Body of pancreas (tissue), 4 donors: Measurements from ENCODE around the gene KRTAP10-4. TPM values are rescaled to one million over a fixed set of nuclear protein-coding genes. Genes with fewer than 3 reads are reported as not detected.
"Not testable (repeated sequence)": the region's sequence is repeated elsewhere in the genome, so short reads cannot be mapped to it uniquely, and the experiment has no call there.

ENCODE experiments used
- ATAC-seq: fragments of 150-250 bp; one replicate; pipeline ENCODE4 v1.9.1; 2016
- DNase-seq, 4 donors: peaks; one replicate each; pipeline ENCODE4 v3.0.0-alpha.2; 2019
- H3K27ac ChIP-seq, 4 donors: fragments of 200-600 bp; sonication (generic); 1 replicate in 3 of 4; 2 replicates in 1 of 4; pipeline versions ENCODE4 v1.5.1 to v1.6.1; 2016 to 2019; ENCODE audit warnings: mild to moderate bottlenecking in 1 of 4, mixed read lengths in 1 of 4, moderate library complexity in 1 of 4
- H3K27me3 ChIP-seq, 2 donors: fragments of 200-600 bp; sonication (generic); one replicate each; pipeline ENCODE4 v1.6.0; 2016; ENCODE audit warnings: mild to moderate bottlenecking in 1 of 2
- H3K36me3 ChIP-seq, 2 donors: fragments of 200-600 bp; sonication (generic); replicated peaks in 1 of 2; 2 replicates each; pipeline ENCODE4 v1.5.1; 2016; ENCODE audit warnings: low read depth in 2 of 2; ENCODE audit not compliant: insufficient read depth in 1 of 2
- H3K4me1 ChIP-seq: fragments of 200-600 bp; sonication (generic); one replicate; pipeline ENCODE4 v1.6.0; 2016
- H3K4me3 ChIP-seq, 2 donors: fragments of 200-600 bp; sonication (generic); 1 replicate in 1 of 2; 2 replicates in 1 of 2; pipeline ENCODE4 v1.5.1; 2016 to 2019
- H3K9me3 ChIP-seq, 3 donors: fragments of 200-600 bp; sonication (generic); 1 replicate in 2 of 3; 2 replicates in 1 of 3; pipeline ENCODE4 v1.5.1; 2016
- CTCF ChIP-seq, 7 experiments: fragments of 450-650 bp in 4 of 7; fragments of 200-600 bp in 3 of 7; sonication (generic) in 3 of 7; IDR thresholded peaks; one replicate each; pipeline ENCODE4 v1.5.1; 2016 to 2019; ENCODE audit warnings: antibody characterized with exemption in 7 of 7
- POLR2A ChIP-seq, 3 donors: fragments of 450-650 bp; IDR thresholded peaks; one replicate each; pipeline ENCODE4 v1.6.1; 2016; ENCODE audit warnings: antibody characterized with exemption in 3 of 3, mild to moderate bottlenecking in 2 of 3
- whole genome bisulfite sequencing, 2 donors: methylation state at CpG; one replicate each; pipeline ENCODE4 v1.1.5; 2017; 5-methylcytosine and 5-hydroxymethylcytosine counted together
- intact Hi-C: fragments of 100-400 bp; cut with DNase I; formaldehyde crosslinking; loops from one replicate; pipeline ENCODE4 v1.15.1; 2023
- total RNA-seq, 2 donors: library from RNA; depleted of rRNA; stranded (reverse); fragments of >200 nt; gene quantifications; one replicate each; pipeline ENCODE4 v1.1.0, GENCODE V29; 2016

KRTAP10-4 gene
- total RNA-seq, 2 donors from 2014 or later, result not detected

- H3K4me3 ChIP-seq, result no peak overlapping the region
- DNase-seq (no peak), ATAC-seq (no peak)
- no peaks in the 10 kb centered on the region for H3K4me1 ChIP-seq
- WGBS, 2 donors, result 31 to 40% methylated on average over 26 to 30 of the region's 30 CpGs
- H3K27ac ChIP-seq, result no peak overlapping the region
- H3K9me3 ChIP-seq, result no peaks in the 10 kb centered on the region
- TF ChIP-seq POLR2A (IDR thresholded peaks at IDR 0.05), result no peak
- TF ChIP-seq CTCF (IDR thresholded peaks at IDR 0.05), result no peak
- no peaks in the 10 kb centered on the region for H3K36me3 ChIP-seq
- H3K27me3 ChIP-seq, result no peaks in the 10 kb centered on the region
- intact Hi-C loops, result no loop called here
These were observed 15.8 kb upstream of the KRTAP10-4 start for GRCh38 chr21:44557491-44558328.

- H3K4me1 ChIP-seq, ATAC-seq, intact Hi-C loops, H3K4me3 ChIP-seq, H3K27ac ChIP-seq, H3K9me3 ChIP-seq, DNase-seq, H3K36me3 ChIP-seq, H3K27me3 ChIP-seq: not testable (repeated sequence)
- 0 to 50% methylated on average over 2 to 7 of the region's 10 CpGs for WGBS, 2 donors
These were observed 15.2 kb upstream of the KRTAP10-4 start for GRCh38 chr21:44558329-44558675.

- WGBS, 2 donors, result 50 to 53% methylated on average over 4 to 5 of the region's 5 CpGs
- intact Hi-C loops, result no loop called here
- ATAC-seq, result no peak
These were observed 14.8 kb upstream of the KRTAP10-4 start, which contains the start of gene KRTAP10-3 for GRCh38 chr21:44558695-44559094. Gene KRTAP10-3, minus strand, starts transcription at chr21:44558795. Its CDS starts 80 bp downstream, at chr21:44558715.

GRCh38 chr21:44564099-44564498 is 9.4 kb upstream of the KRTAP10-4 start:
- no peaks in the 10 kb centered on the region for H3K4me1 ChIP-seq
- TF ChIP-seq CTCF (IDR thresholded peaks at IDR 0.05) (no peak), POLR2A (IDR thresholded peaks at IDR 0.05) (no peak)
- H3K36me3 ChIP-seq, result no peaks in the 10 kb centered on the region
- WGBS, 2 donors, result 55 to 58% methylated on average over 1 of the region's 1 CpG
- ATAC-seq, result no peak
- no peak overlapping the region for H3K4me3 ChIP-seq
- intact Hi-C loops, result no loop called here
- no peak overlapping the region for H3K27ac ChIP-seq
- DNase-seq, result no peak
- H3K27me3 ChIP-seq, result no peaks in the 10 kb centered on the region
- no peaks in the 10 kb centered on the region for H3K9me3 ChIP-seq

More at GRCh38 chr21:44558695-44559094, 14.8 kb upstream of the KRTAP10-4 start, which contains the start of gene KRTAP10-3:
- no peak for DNase-seq
- Histone ChIP-seq H3K4me1 (no peaks in the 10 kb centered on the region), H3K27ac (no peak within 1 kb of the TSS), H3K9me3 (no peaks in the 10 kb centered on the region), H3K36me3 (no peaks in the 10 kb centered on the region), H3K4me3 (no peak within 1 kb of the TSS), H3K27me3 (no peaks in the 10 kb centered on the region)
- no peak for TF ChIP-seq CTCF (IDR thresholded peaks at IDR 0.05)
- TF ChIP-seq POLR2A (IDR thresholded peaks at IDR 0.05), result no peak

- Histone ChIP-seq H3K4me1 (no peaks in the 10 kb centered on the region), H3K9me3 (no peaks in the 10 kb centered on the region), H3K4me3 (no peak overlapping the region), H3K27ac (no peak overlapping the region), H3K27me3 (no peaks in the 10 kb centered on the region), H3K36me3 (no peaks in the 10 kb centered on the region)
- no peak for DNase-seq
- TF ChIP-seq POLR2A (IDR thresholded peaks at IDR 0.05) (no peak), CTCF (IDR thresholded peaks at IDR 0.05) (no peak)
- intact Hi-C loops, result no loop called here
- ATAC-seq, result no peak
- 0 to 65% methylated on average over 1 of the region's 1 CpG for WGBS, 2 donors
These were observed 8.5 kb upstream of the KRTAP10-4 start for GRCh38 chr21:44564886-44565598.
